PC-9 (cell line): ENCODE results near the gene SP140.

ENCODE experiments used
- CTCF ChIP-seq: fragments of 200-600 bp; sonication (generic); conservative IDR thresholded peaks from 2 replicates; pipeline ENCODE4 v1.6.1; 2017; ENCODE audit warnings: mixed run types, antibody characterized with exemption, mild to moderate bottlenecking, moderate library complexity
- EZH2 ChIP-seq: fragments of 200-600 bp; sonication (generic); IDR thresholded peaks from 2 replicates; pipeline ENCODE4 v1.8.0; 2017; ENCODE audit warnings: antibody characterized with exemption, low read depth

- TF ChIP-seq EZH2 = no peak
- TF ChIP-seq CTCF = no peak
Measured at GRCh38 chr2:230362030-230362691, 136.6 kb downstream of the SP140 start.
